Naive B cell (primary cell): ENCODE measurements around the gene GRID1. TPM values are rescaled to one million over a fixed set of nuclear protein-coding genes. Genes with fewer than 3 reads are reported as not detected.
"Not testable (repeated sequence)": the region's sequence is repeated elsewhere in the genome, so short reads cannot be mapped to it uniquely, and the experiment has no call there.

Experiments
- ATAC-seq, 2 donors: fragments of 150-1000 bp; cut with Tn5 transposase; 2 replicates each; pipeline ENCODE4 v1.10.0; 2021; ENCODE audit warnings: low read depth in 2 of 2, mild to moderate bottlenecking in 2 of 2, moderate library complexity in 2 of 2
- DNase-seq: peaks from one replicate; pipeline ENCODE4 v3.0.0; 2022
- H3K27ac Mint-ChIP-seq, 6 donors: one replicate each; pipeline ENCODE4 v1.8.0; 2020 to 2022; ENCODE audit warnings: mild to moderate bottlenecking in 6 of 6, mixed read lengths in 6 of 6, moderate library complexity in 5 of 6, inconsistent platforms in 2 of 6
- H3K27me3 Mint-ChIP-seq, 3 donors: one replicate each; pipeline ENCODE4 v1.8.0; 2021 to 2022; ENCODE audit warnings: mixed read lengths in 3 of 3, mild to moderate bottlenecking in 1 of 3
- H3K36me3 Mint-ChIP-seq, 2 donors: one replicate each; pipeline ENCODE4 v1.8.0; 2020 to 2022; ENCODE audit warnings: mixed read lengths in 2 of 2, inconsistent platforms in 1 of 2, mild to moderate bottlenecking in 1 of 2
- H3K4me1 Mint-ChIP-seq, 3 donors: one replicate each; pipeline ENCODE4 v1.8.0; 2020 to 2022; ENCODE audit warnings: mixed read lengths in 3 of 3, inconsistent platforms in 1 of 3, mild to moderate bottlenecking in 1 of 3, moderate library complexity in 1 of 3
- H3K4me3 Mint-ChIP-seq, 8 donors: one replicate each; pipeline ENCODE4 v1.8.0; 2020 to 2022; ENCODE audit warnings: mild to moderate bottlenecking in 8 of 8, mixed read lengths in 8 of 8, moderate library complexity in 8 of 8, inconsistent platforms in 2 of 8
- H3K9me3 Mint-ChIP-seq, 7 donors: one replicate each; pipeline ENCODE4 v1.8.0; 2020 to 2022; ENCODE audit warnings: mixed read lengths in 7 of 7, mild to moderate bottlenecking in 5 of 7, inconsistent platforms in 2 of 7, moderate library complexity in 1 of 7
- polyA plus RNA-seq, 6 donors: library from polyadenylated mRNA; unstranded; fragments of 300-500 nt; fragmentation: Illumina TruSeq; gene quantifications; one replicate each; pipeline ENCODE4 v1.2.3, GENCODE V29; 2021; ENCODE audit warnings: low read depth in 6 of 6

The GRID1 gene
- polyA plus RNA-seq, 6 donors from 2014 or later, result not detected

GRCh38 chr10:86251426-86251825 is 115.2 kb downstream of the GRID1 start:
- Mint-ChIP-seq H3K9me3 (peaks cover 7 to 20% (median 15%) of the 10 kb centered on the region in 7 donors), H3K27ac (no peak overlapping the region), H3K27me3 (peaks cover 4 to 38% (median 32%) of the 10 kb centered on the region in 3 donors), H3K4me1 (no peaks in the 10 kb centered on the region), H3K36me3 (peaks cover 0 to 19% of the 10 kb centered on the region in 2 donors), H3K4me3 (peak overlapping the region in 1 of 8 donors; percentile 51)
- ATAC-seq, result no peak
- DNase-seq, result no peak

- no peak overlapping the region for H3K27ac Mint-ChIP-seq
- DNase-seq (no peak), ATAC-seq (no peak)
- no peaks in the 10 kb centered on the region for H3K4me1 Mint-ChIP-seq
- peaks cover 7 to 20% (median 15%) of the 10 kb centered on the region in 7 donors for H3K9me3 Mint-ChIP-seq
- H3K27me3 Mint-ChIP-seq, result peaks cover 4 to 30% (median 24%) of the 10 kb centered on the region in 3 donors
- peaks cover 0 to 19% of the 10 kb centered on the region in 2 donors for H3K36me3 Mint-ChIP-seq
- H3K4me3 Mint-ChIP-seq, result no peak overlapping the region
Observed at GRCh38 chr10:86250399-86250798, 116.2 kb downstream of the GRID1 start.

GRCh38 chr10:86249794-86250193 is 116.8 kb downstream of the GRID1 start:
- Mint-ChIP-seq H3K4me1 (no peaks in the 10 kb centered on the region), H3K9me3 (peaks cover 7 to 20% (median 15%) of the 10 kb centered on the region in 7 donors), H3K4me3 (no peak overlapping the region), H3K27ac (no peak overlapping the region), H3K27me3 (peaks cover 4 to 30% (median 24%) of the 10 kb centered on the region in 3 donors), H3K36me3 (peaks cover 0 to 19% of the 10 kb centered on the region in 2 donors)
- no peak for ATAC-seq
- no peak for DNase-seq

- ATAC-seq (no peak), DNase-seq (no peak)
- H3K4me1 Mint-ChIP-seq, result no peaks in the 10 kb centered on the region
- H3K27me3 Mint-ChIP-seq, result peaks cover 4 to 19% (median 13%) of the 10 kb centered on the region in 3 donors
- no peak overlapping the region for H3K4me3 Mint-ChIP-seq
- peaks cover 7 to 20% (median 15%) of the 10 kb centered on the region in 7 donors for H3K9me3 Mint-ChIP-seq
- H3K36me3 Mint-ChIP-seq, result peaks cover 0 to 19% of the 10 kb centered on the region in 2 donors
- H3K27ac Mint-ChIP-seq, result no peak overlapping the region
Observed at GRCh38 chr10:86248062-86248461, 118.5 kb downstream of the GRID1 start.

GRCh38 chr10:86247588-86247987 is 119.0 kb downstream of the GRID1 start:
- DNase-seq, result no peak
- Mint-ChIP-seq H3K36me3 (peaks cover 0 to 19% of the 10 kb centered on the region in 2 donors), H3K27me3 (peaks cover 8 to 19% (median 13%) of the 10 kb centered on the region in 3 donors), H3K4me3 (no peak overlapping the region), H3K9me3 (peaks cover 7 to 20% (median 15%) of the 10 kb centered on the region in 7 donors), H3K27ac (no peak overlapping the region), H3K4me1 (no peaks in the 10 kb centered on the region)
- ATAC-seq, result no peak

GRCh38 chr10:86247073-86247472 is 119.5 kb downstream of the GRID1 start:
- H3K4me3 Mint-ChIP-seq, result peak overlapping the region in 1 of 8 donors; percentile 12
- peaks cover 7 to 18% (median 13%) of the 10 kb centered on the region in 7 donors for H3K9me3 Mint-ChIP-seq
- no peaks in the 10 kb centered on the region for H3K4me1 Mint-ChIP-seq
- peaks cover 9 to 15% (median 13%) of the 10 kb centered on the region in 3 donors for H3K27me3 Mint-ChIP-seq
- DNase-seq (no peak), ATAC-seq (no peak)
- no peak overlapping the region for H3K27ac Mint-ChIP-seq
- H3K36me3 Mint-ChIP-seq, result peaks cover 0 to 19% of the 10 kb centered on the region in 2 donors

GRCh38 chr10:86246279-86246940 is 120.2 kb downstream of the GRID1 start:
- Mint-ChIP-seq H3K36me3 (peaks cover 0 to 19% of the 10 kb centered on the region in 2 donors), H3K27me3 (peaks cover 9 to 18% (median 13%) of the 10 kb centered on the region in 3 donors), H3K9me3 (peaks cover 7 to 18% (median 13%) of the 10 kb centered on the region in 7 donors), H3K4me3 (no peak overlapping the region), H3K27ac (peak overlapping the region in 1 of 6 donors; percentile 57), H3K4me1 (no peaks in the 10 kb centered on the region)
- ATAC-seq (no peak), DNase-seq (no peak)

GRCh38 chr10:86245015-86245394 is 121.6 kb downstream of the GRID1 start:
- no peak for ATAC-seq
- no peak overlapping the region for H3K27ac Mint-ChIP-seq
- H3K9me3 Mint-ChIP-seq, result peaks cover 4 to 13% (median 9%) of the 10 kb centered on the region in 7 donors

GRCh38 chr10:86244297-86245014 is 122.1 kb downstream of the GRID1 start:
- H3K4me3 Mint-ChIP-seq, result no peak overlapping the region
- H3K9me3 Mint-ChIP-seq, result peaks cover 0 to 10% (median 6%) of the 10 kb centered on the region in 7 donors
- H3K27me3 Mint-ChIP-seq, result peaks cover 9 to 18% (median 13%) of the 10 kb centered on the region in 3 donors
- ATAC-seq (no peak), DNase-seq (no peak)
- peaks cover 0 to 11% of the 10 kb centered on the region in 2 donors for H3K36me3 Mint-ChIP-seq
- no peak overlapping the region for H3K27ac Mint-ChIP-seq
- no peaks in the 10 kb centered on the region for H3K4me1 Mint-ChIP-seq

More at GRCh38 chr10:86245015-86245394, 121.6 kb downstream of the GRID1 start:
- H3K36me3 Mint-ChIP-seq, result peaks cover 0 to 17% of the 10 kb centered on the region in 2 donors
- DNase-seq, result no peak
- peaks cover 9 to 18% (median 13%) of the 10 kb centered on the region in 3 donors for H3K27me3 Mint-ChIP-seq
- H3K4me3 Mint-ChIP-seq, result no peak overlapping the region
- H3K4me1 Mint-ChIP-seq, result no peaks in the 10 kb centered on the region

- Mint-ChIP-seq H3K36me3 (peaks cover 0 to 10% of the 10 kb centered on the region in 2 donors), H3K9me3 (peaks cover 0 to 17% (median 6%) of the 10 kb centered on the region in 7 donors), H3K4me1 (no peaks in the 10 kb centered on the region), H3K4me3 (no peak overlapping the region), H3K27ac (no peak overlapping the region), H3K27me3 (peaks cover 9 to 18% (median 13%) of the 10 kb centered on the region in 3 donors)
- no peak for ATAC-seq
- no peak for DNase-seq
Observed at GRCh38 chr10:86243651-86244155, 122.9 kb downstream of the GRID1 start.

- Mint-ChIP-seq H3K4me3 (no peak overlapping the region), H3K9me3 (peaks cover 2 to 24% (median 7%) of the 10 kb centered on the region in 7 donors), H3K36me3 (peaks cover 0 to 14% of the 10 kb centered on the region in 2 donors), H3K27ac (peak overlapping the region in 2 of 6 donors; percentile 29 to 47), H3K4me1 (no peaks in the 10 kb centered on the region), H3K27me3 (peaks cover 9 to 13% (median 12%) of the 10 kb centered on the region in 3 donors)
- no peak for ATAC-seq
- no peak for DNase-seq
Observed at GRCh38 chr10:86242761-86243160, 123.8 kb downstream of the GRID1 start.

- H3K9me3 Mint-ChIP-seq, result peaks cover 6 to 31% (median 11%) of the 10 kb centered on the region in 7 donors
- H3K36me3 Mint-ChIP-seq, DNase-seq, H3K27ac Mint-ChIP-seq, ATAC-seq, H3K4me1 Mint-ChIP-seq, H3K4me3 Mint-ChIP-seq: not testable (repeated sequence)
- H3K27me3 Mint-ChIP-seq, result peaks cover 6 to 27% (median 16%) of the 10 kb centered on the region in 3 donors
Observed at GRCh38 chr10:86238089-86238488, 128.5 kb downstream of the GRID1 start.

- no peak for ATAC-seq
- DNase-seq, result no peak
- H3K4me3 Mint-ChIP-seq, result no peak overlapping the region
Observed at GRCh38 chr10:86234541-86235270, 131.9 kb downstream of the GRID1 start.

More at GRCh38 chr10:86234541-86235270, 131.9 kb downstream of the GRID1 start:
- Mint-ChIP-seq H3K9me3 (peaks cover 4 to 29% (median 11%) of the 10 kb centered on the region in 7 donors), H3K4me1 (no peaks in the 10 kb centered on the region), H3K36me3 (peaks cover 0 to 9% of the 10 kb centered on the region in 2 donors), H3K27ac (no peak overlapping the region), H3K27me3 (peaks cover 0 to 25% (median 16%) of the 10 kb centered on the region in 3 donors)
